Stimulated activated CD4-positive, alpha-beta T cell treated with anti-CD3 and anti-CD28 coated beads, Interleukin-15, amount 100 ng/mL, for 48 hours (primary cell): Measurements from ENCODE around the gene GET4.
A peak's percentile ranks its signal among the peaks of the same experiment; 100 is the strongest.
"Not testable (repeated sequence)": the region's sequence is repeated elsewhere in the genome, so short reads cannot be mapped to it uniquely, and the experiment has no call there.

ENCODE experiments used
- DNase-seq, 2 donors: peaks; one replicate each; pipeline ENCODE4 v3.0.0-alpha.2; 2020; ENCODE audit warnings: low read depth in 2 of 2

GET4 gene

DNA sequence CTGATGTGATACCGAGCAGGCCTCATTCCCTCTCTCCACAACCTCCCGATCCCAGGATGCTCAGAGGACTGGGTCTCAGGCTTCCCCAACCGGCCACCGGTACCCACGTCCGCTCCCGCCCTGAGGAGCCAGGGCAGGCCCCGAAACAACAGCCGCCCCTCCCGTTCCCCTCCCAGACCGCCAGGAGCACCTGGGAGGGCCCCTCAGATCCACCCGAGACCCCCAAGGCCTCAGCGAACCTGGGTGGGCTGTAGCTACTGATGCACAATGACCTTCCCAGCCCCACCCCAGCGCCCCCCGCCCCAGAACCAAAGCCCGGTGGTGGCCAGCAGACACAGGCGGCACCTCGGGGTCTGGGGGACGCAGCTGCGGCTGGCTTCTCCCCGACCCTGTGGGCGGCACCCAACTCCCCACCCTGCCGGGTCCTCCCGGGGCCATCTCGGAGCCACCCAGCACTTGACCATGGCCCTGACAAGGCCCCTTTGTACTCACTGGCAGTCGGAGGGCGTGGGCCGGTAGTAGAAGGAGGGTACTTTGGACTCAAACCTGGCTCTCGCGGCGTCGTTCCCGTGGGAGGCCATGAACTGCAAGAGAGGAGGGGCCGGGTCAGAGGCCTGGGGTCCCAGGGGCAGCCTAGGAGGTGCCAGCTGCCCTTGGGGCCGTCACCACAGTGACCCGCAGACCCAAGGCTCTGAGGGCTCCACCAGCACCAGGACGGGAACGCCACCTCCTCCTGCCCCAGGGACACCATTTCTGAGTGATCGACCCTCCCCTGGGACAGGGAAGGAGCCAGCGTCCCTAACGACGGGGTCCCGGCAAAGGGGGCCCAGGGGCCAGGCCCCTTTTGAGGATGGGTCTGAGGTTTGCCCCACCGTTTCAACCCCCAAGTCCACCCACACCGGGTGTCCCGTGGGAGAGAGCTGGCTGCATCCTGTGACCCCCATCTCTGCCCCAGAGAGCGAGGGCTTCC lies 50.0 kb downstream of the GET4 start:
- DNase-seq: no peak

- no peak for DNase-seq
These were observed 50.8 kb downstream of the GET4 start for GRCh38 chr7:927031-927671.

- no peak for DNase-seq
These were observed 53.0 kb downstream of the GET4 start for GRCh38 chr7:929311-929711.

DNA sequence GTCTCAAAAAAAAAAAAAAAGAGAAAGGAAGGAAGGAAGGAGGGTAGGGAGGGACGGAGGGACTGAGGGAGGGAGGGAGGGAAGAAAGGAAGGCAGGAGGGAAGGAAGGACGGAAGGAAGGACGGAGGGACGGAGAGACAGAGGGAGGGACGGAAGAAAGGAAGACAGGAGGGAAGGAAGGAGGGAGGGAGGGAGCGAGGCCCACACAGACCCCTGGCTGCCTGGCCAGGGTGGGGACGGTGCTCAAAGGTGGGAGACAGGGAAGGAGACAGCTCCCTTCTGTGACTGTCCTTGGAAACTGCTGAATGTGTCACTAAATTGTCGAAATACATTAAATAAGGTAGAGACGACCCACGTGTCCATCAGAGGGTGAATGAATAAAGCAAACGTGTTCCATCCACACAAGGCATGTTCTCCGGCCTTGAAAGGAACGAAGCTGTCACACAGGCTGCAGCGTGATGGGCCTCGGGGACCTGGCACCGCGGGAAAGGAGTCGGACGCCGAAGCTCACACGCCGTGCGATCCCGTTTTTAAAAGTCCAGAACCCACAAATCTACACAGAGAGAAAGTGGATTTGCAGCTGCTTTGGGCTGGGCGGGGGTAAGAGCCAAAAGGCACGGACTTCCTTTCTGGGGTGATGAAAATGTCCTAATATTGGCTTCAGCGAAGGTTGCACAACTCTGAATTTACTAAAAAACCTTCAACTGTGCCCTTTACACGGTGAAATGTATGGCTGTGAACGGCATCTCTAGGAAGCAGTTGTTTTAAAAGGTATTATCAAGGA lies 54.8 kb downstream of the GET4 start:
- DNase-seq: no peak

- DNase-seq: no peak
These were observed 55.7 kb downstream of the GET4 start for GRCh38 chr7:931871-932650.

DNA sequence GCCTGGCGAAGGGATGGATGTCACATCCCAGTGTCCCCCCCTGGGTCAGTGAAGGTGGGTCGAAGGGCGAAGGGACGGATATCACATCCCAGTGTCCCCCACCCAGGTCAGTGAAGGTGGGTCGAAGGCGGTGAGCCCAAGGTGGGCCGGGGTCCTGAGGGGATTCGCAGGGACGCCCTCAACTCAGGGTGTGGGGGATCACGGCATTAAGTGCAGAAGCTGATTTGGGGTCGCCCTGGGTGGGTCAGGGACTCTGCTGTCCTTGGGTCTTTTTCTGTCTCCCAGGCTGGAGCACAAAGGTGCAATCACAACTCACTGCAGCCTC lies 56.3 kb downstream of the GET4 start:
- no peak for DNase-seq

DNA sequence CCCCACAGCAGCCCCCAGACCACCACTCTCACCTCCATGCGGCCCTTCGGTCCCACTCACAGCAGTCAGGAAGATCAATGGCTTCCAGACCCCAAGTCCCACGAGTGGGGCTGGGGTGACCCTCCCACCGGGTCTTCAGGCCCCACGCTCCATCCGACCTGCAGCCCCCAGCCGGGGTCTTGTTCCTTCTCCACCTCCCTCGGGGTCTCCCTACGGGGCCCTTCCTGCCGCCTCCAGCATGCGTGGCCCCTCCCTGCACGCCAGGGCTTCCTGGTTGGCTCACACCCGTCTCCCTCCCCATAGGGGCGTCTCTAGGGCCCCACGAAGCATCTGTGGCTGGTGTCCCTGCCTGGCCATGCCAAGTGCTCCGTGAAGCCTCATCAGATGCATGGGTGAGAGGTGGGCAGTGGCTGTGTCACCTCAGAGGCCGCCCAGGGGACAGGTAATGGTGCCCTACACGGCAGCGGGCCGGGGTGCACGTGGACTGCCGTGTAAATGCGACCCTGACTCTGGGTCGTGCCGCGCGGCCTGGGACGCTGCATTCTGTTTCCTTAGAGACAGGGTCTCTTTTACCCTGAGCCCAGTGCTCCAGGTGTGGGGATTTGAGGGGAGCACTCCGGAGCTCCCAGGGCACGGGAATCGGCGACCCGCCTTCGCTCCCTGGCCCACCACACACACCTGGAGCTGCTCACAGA lies 58.3 kb downstream of the GET4 start:
- DNase-seq: no peak

DNA sequence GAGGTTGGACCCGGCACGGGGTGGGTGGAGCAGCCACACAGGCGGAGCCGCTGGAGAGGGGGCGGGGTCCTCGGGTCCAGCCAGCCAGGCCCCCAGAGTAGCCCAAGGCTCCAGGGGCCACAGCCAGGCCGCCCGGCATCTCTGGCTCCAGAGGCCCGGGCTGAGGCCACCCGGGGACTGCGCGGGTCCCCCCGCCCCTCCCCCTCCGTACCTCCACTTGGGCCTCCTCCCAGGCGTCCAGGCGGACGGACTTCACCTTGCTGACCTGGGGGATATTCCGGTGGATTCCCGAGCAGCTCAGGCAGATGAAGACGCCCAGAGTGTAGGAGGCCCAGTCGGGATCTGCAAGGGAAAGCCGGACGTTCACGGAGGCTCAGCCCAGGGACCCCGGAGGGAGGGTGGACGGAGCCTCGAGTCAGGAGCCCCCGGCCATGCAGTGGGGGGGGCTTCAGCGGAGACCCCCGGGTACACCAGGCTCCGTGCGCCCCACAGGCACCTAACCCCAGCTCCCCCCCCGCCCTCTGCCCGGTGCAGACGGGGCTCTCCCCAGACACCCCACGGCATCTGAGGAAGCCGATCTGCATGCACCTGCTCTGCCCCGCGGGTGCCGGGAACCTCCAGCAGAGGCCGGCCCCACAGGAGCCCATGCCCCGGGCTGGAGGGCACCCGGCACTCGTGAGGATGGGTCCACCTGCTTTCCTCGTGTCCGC lies 59.0 kb downstream of the GET4 start:
- no peak for DNase-seq

DNA sequence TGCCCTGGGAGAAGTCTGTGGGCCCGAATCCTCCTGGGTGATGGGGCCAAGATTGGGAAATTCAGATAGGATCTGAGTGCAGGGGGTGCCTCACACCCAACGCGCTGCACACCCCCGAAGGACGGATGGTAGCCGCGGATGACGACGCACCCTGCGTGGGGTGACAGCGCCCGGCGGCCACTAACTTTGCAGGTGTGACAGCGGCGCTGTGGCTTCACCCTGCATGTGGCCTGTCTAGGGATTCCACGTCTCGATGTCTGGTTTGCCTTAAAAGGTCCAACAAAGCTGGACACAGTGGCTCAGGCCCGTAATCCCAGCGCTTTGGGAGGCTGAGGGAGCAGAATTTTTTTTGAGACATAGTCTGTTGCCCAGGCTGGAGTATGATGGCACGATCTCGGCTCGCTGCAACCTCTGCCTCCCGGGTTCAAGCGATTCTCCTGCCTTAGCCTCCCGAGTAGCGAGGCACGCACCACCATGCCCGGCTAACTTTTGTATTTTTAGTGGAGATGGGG lies 59.6 kb downstream of the GET4 start:
- DNase-seq: no peak

DNA sequence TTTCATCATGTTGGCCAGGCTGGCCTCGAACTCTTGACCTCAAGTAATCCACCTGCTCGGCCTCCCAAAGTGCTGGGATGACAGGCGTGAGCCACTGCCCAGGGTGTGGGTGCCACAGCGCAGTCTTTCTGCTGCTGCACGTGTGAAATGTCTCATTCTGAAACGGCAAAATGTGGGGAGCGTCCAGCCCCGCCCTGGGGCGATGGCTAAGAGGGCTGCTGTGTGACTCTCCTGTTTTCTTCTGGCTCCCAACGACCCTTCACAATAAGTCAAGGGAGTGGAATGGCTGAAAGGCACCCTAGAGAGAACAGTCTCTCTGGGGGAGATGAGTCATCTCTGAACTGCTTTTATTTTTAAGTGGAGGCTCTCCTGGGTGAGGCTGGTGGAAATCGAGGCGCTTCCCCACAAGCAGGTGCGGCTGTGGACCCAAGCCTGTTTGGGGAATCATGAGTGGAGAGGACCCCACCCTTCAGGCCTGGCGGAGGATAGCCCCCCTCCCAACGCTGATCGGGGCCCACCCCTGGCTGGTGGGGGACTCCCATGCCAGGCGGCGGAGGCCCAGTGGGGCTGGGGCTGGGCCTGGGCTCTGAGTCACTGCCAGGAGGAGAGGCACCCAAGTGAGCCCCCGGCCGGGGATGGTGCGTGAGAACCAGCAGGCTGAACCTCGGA lies 60.2 kb downstream of the GET4 start:
- peak in 1 of 2 donors; percentile 35 for DNase-seq

DNA sequence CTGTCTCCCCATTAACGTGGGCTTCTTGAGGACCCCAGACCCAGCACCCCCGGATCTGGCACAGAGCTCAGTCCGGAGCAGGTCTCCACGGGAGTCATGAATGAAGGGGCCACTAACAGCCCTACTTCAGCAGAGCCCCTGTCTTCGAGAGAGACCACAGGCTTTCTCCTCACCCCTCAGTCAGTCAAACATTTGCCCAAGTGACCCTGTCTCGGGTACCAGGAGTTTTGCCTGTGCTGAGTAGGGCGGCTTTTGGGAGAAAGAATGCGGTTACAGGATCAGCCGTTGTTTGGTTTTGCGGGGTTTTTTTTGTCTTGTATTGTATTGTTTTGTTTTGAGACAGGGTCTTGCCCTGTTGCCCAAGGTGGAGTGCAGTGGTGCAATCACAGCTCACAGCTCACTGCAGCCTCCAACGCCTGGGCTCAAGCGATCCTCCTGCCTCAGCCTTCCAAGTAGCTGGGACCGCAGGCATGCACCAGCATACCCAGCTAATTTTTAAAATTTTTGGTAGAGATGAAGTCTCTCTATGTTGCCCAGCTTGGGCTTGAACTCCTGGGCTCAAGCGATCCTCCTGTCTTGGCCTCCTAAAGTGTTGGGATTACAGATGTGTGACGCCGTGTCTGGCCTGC lies 61.6 kb downstream of the GET4 start:
- no peak for DNase-seq

DNA sequence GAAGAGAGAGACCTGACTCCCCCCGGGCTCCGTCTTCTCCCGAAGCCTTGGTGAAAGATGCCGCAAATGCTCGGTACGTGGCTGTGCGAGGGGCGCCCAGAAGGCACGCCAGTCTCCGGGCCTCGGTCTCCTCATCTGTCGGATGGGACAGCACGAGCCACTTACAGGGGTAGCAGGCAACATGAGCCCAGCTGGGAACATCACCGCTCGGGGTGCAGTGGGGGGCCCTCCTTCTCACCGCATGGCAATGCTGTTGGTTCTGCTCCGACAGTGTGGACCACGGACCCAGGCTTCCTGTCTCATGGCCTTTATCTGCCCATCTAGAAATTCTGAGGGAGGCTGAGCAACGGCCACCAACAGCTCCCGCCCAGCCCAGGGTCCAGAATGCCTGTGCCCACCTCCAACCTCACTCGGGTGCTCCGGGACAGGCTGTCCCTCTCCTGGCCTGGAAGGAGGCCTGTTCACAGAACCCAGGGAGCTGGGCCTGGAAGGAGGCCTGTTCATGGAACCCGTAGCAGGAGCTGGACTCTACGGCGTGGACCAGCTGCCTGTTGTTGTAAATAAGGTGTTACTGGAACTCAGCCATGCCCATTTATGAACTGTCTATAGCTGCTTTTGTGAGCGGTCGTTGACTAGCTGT lies 62.3 kb downstream of the GET4 start:
- DNase-seq: no peak

- DNase-seq: no peak
These were observed 63.5 kb downstream of the GET4 start for GRCh38 chr7:939843-940242.

- no peak for DNase-seq
These were observed 64.5 kb downstream of the GET4 start for GRCh38 chr7:940599-941408.

GRCh38 chr7:943793-944192 lies 67.4 kb downstream of the GET4 start:
- not testable (repeated sequence) for DNase-seq

GRCh38 chr7:944744-945143 lies 68.4 kb downstream of the GET4 start:
- DNase-seq: no peak

- DNase-seq: no peak
These were observed 68.8 kb downstream of the GET4 start for GRCh38 chr7:945147-945555.
